Mesenteric fat pad (tissue), 1 donor: ENCODE measurements around the gene CITED2. TPM values are rescaled to one million over a fixed set of nuclear protein-coding genes. Genes with fewer than 3 reads are reported as not detected.

ENCODE experiments used
- DNase-seq: peaks from one replicate; pipeline ENCODE4 v3.0.0-alpha.2; 2020; ENCODE audit warnings: low spot score
- total RNA-seq: library from RNA; stranded (reverse); fragmentation: NEBNext Ultra II Directional; extraction: Animal tissue kit (Norgen Biotek cat#: 25700); gene quantifications from one replicate; pipeline ENCODE4 v1.2.1, GENCODE V29; 2021
- donor health status: DM: yes; HTN: yes; CAD: no.

CITED2 gene
- total RNA-seq, 1 donor from 2014 or later = 70.8 TPM

DNA sequence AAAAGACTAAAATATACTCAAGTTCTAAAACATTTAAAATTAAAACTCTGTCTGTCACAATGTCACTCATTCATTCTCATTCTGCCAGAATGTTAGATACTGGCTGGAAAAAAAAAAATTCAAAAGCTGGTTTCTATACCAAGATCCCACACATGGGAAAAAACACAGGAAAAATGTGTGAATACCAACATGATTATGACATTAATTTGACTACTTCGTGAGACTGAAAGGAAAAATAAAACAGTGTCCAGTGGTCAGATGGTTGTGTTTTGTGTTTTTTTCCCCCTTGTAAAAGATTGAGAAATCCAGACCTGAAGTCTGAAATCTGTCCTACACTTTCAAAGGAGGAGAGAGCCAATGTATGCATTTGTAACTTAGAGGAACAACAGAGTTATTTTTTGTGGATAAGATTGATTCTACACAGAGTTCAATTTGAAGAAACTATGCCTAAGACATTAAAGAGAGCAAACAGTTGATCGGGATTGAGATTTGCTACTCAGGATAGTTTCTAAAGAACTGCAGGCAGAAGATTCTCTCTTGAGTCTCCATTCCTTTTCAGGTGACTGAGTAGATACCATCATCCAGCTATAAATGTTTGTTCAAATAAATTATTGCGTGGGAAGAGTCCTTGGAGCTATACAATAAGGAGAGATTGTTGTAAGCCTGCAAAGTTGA, 43.5 kb downstream of the CITED2 start:
- no peak for DNase-seq

DNA sequence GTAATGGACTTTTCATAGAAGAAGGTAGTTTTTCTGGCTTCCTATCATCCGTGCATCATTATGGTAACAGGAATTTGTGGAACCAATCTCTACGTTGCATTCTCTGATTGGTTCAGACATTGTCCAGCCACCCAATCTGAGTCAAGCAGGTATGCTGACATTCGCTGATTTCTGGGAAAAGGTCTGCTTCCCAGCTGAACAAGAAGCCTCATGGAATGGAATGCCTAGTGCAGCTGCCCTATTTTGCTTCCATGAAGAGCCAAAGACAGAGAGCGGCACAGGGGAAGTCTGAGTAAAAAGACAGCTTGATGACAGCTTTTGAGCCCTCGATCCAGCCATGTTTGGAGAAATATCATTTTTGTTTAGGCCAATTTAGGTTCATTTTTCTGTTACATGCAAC, 44.1 kb downstream of the CITED2 start:
- DNase-seq = no peak

DNA sequence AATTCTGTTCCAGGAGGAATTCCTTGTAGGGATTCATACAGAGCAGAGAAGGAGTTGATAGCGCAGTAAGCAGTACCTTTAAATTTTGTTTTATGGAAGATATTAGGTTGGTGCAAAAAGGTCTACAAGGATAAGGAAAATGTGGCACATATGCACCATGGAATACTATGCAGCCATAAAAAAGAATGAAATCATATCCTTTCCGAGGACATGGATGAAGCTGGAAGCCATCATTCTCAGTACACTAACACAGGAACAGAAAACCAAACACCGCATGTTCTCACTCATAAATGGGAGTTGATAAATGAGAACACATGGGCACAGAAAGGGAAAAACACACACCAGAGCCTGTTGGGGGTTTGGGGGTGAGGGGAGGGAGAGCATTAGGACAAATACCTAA, 45.2 kb downstream of the CITED2 start:
- DNase-seq = no peak

DNA sequence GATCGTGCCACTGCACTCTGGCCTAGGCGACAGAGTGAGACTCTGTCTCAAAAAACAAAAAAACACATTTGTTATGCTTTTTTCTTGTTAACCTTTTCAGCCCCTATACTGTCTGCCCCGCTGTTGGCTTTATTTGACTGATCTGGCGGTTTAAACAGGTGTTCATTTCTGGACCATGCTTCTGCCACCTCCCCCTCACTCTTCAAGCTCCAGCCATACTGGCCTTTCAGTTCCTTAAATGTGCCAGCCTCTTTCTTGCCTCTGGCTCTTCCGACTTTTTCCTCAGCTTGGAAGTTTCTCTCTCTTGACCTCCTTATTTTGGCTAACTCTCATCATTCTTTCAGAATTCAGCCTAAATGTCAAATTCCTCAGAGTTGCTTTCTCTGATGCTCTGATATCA, 47.4 kb downstream of the CITED2 start:
- no peak for DNase-seq

DNA sequence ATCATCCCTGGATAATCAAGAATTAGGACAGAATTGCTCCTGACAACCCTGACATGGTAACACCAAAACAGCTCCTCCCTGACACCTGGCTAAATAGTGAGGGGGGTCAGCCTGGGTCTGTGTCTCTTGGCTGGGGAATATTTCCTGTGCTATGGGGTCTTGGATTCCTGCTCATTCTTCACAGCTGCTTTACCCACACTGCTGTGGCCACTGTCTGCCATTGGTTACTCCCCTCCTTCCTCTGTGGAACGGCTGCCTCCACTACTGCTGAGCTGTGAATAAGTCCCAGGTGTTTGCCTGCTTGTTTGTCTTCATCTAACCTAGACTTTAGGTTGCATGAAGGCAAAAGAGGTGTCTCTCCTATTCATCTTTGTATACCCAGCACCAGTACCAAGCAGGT, 48.8 kb downstream of the CITED2 start:
- no peak for DNase-seq

DNA sequence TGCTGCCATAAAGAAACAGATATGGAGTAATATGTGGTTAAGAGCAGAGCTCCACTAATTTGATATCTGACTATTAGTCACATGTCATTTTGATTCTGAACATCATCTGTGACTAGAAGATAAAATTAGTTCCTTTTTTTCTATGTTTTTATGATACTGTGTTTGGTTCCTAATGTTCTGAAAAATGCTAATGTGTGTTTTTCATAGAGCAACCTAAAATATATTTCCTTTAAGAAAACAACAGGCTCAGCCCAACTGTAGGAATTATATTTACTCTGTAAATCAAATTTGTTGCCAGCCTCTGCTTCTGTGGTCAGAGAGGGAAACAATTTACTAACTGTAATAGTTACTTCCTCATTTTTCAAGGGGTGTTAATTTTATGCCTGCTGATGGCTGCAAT, 49.3 kb downstream of the CITED2 start:
- no peak for DNase-seq

DNA sequence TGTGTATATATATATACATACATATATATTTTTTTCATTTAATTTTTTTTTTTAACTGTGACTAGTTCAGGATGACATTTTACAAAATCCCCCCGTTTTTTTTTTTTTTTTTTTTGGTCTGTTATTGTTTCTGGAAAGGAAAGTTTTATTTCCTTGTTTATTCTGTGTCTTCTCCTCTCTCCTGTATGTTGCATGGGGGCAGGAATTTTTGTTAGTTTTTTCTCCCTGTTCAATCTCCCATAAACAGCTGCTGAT, 50.2 kb downstream of the CITED2 start:
- DNase-seq = no peak

DNA sequence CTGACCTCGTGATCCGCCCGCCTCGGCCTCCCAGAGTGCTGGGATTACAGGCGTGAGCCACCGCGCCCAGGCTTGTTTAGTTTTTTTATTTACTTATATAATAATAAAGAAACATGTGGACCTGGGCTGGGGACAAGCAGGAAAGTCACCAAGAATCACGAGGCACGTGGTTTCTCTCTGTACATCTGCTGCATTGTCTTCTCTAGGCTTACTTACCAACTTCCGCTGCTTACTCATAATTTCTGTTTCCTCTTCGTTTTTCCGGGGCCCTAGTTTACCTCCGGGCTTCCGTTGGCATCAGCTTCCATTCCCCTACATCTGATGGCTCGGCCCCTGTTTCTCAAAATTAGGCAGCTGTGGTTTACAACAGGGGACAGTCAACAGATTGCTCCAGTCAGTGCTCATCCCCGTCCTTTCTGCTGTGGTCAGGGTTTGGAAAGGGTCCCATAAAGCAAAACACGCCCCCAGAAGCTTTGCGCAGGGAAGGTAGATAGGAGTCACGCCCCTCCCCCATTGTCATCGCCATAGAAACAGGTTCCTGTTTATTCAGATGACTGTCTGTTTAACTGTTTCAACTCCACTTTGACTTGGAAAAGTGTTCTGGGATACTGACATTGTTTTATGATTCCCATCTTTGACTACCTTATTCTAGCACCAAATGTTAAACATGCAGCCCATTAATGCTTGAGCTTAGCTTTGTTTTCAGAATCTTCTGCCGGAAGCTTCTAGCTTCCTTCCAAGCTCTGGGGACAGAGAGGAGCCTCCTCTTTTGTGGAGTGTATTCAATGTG, 50.7 kb downstream of the CITED2 start:
- DNase-seq = no peak

Other genes starting within 250 kb of the CITED2 start
- 33.6 TPM for gene HECA, start 239.6 kb downstream of the CITED2 start, total RNA-seq
- gene TXLNB, start 82.7 kb downstream of the CITED2 start, total RNA-seq = 0.61 TPM